SK-N-MC (cell line): ENCODE results near the gene MYL3.

Experiments
- EZH2 ChIP-seq: fragments of 200-600 bp; sonication (generic); IDR thresholded peaks from one replicate; pipeline ENCODE4 v1.6.1; 2017; ENCODE audit warnings: antibody characterized with exemption
- FOXP2 ChIP-seq: optimal IDR thresholded peaks from 2 replicates; pipeline ENCODE3; 2011; ENCODE audit warnings: mild to moderate bottlenecking, moderate library complexity; ENCODE audit not compliant: insufficient read depth; ENCODE audit errors: extremely low read length, control extremely low read depth
- POLR2AphosphoS5 ChIP-seq: IDR thresholded peaks from 2 replicates; pipeline ENCODE4 v1.6.1; 2012; ENCODE audit warnings: mild to moderate bottlenecking, low read depth, low read length, borderline replicate concordance

DNA sequence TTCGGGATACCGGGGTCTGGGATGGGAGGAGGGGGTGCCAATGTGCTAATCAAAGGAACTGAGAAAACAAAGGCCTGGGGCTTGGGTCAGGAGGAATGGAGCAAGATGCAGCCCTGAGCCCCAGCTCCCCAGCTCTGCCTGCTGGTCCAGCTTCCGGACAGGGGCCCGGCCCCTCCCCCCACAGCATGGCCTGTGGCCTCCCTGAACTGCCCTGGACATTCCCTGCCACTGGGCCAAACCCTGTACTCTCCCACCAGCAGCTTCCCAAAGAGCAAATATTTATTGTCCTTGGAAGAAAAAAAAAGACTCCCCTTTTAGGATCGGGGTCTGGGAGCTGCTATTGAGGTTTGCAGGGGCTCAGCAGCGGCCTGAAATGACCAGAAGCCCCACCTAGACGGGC, 5.7 kb upstream of the MYL3 start:
- TF ChIP-seq EZH2 (no peak), POLR2AphosphoS5 (no peak), FOXP2 (no peak)
